ENCODE measurements around the gene COX14.
"Not testable (repeated sequence)": the region's sequence is repeated elsewhere in the genome, so short reads cannot be mapped to it uniquely, and the experiment has no call there.

COX14 gene

DNA sequence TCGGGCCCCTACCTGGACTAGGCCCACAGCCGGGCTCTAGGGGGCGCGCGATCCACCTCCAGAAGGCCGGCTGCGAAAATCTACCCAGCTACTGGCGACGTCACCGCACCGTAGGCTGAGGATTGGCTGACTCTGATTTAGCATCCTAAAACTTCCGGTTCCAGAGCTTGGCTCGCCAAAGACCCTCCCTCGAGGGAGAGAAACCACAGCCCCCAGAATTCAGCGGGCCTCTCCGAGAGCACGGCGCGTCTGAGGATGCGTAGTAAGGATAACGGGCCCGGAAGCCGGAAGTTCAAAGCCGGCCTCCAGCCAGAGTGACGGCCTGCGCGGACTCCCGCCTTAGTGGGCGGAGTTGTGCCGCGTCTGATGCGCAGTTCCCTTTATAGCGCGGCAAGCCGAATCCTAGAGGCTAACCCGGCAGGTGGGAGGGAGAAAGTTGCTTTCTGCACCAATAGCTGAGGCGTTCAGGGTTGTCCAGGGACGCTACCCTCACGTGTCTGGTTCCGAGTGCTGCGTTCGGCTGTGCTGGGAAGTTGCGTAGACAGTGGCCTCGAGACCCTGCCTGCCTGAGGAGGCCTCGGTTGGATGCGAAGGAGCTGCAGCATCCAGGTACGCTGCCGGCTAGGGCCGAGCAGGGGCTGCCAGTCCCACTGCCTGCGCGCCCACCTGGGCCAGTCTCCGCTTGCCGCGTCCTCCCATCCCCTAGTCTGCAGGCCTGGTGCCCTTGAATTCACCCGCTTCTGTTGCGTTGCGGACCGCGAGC, at the start of gene COX14:
Gene COX14, plus strand, starts transcription at position 544 of the 763 bp plus-strand sequence. CDS start 7,808 bp downstream, outside the sequence.
- peak; percentile 99 for DNase-seq (ENCODE audit: low read depth, low spot score)

DNA sequence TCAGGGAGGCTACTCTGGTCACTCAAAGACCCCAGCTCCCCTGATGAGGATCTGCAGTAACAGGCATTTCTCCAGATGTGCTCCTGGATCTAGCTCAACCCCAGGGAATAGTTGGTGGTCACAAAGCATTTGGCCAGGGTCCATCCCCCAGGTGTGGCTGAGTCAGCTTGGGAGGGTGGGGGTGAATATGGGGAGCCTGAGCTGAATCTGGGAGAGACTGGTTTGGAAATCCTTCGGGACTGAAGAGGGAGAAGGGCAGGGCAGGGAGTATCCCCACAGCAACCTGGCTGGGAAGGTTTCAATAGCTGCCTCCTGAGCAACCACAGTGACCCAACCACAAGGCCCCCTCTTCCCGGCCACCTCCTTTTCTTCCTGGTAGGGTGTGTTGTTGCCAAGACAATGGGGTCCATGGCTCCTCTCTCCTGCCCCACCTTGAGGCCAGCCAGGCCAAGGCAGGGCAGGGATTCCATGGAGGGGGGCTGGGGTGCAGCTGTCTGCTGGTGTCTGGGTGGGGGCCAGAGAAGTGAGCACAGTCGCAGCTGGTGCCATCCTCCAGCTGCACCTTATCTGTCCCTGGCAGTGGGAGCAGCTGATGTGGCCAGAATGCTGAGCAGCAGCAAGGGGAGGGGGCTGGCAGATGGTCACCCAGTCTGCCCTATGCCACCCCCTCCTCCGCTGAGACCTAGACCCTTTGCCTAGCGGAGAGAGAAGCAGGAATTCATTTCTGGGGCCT, 49.1 kb upstream of the COX14 start:
- no peak for DNase-seq (ENCODE audit: low read depth, low spot score)

DNA sequence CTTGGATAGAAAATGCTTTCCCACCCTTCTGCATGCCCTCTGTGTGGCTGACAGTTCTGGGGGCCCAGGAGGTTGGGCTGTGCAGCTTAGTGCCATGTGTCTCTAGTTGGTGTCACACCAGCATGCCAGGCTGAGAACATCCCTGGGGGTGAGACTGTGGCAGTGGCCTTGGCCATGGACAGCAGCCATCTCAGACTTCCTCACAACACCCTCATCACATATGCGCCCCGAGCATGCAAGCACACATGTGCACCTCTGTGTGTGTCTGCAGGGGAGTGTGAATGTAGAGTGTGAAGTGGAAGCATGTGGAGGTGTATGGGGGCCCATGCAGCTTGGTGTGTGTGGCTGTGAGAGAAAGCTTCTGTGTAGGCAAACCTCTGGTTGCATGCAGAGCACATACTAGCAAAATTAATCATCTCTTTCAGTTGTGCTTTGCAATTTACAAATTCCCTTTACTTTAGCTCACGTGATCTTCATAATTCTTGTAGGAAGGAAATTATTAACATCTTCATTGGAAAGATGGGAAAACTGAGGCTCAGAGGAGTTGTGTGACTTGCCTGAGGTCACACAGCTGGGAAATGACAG, 46.2 kb upstream of the COX14 start:
- DNase-seq (ENCODE audit: low read depth, low spot score) = no peak

DNA sequence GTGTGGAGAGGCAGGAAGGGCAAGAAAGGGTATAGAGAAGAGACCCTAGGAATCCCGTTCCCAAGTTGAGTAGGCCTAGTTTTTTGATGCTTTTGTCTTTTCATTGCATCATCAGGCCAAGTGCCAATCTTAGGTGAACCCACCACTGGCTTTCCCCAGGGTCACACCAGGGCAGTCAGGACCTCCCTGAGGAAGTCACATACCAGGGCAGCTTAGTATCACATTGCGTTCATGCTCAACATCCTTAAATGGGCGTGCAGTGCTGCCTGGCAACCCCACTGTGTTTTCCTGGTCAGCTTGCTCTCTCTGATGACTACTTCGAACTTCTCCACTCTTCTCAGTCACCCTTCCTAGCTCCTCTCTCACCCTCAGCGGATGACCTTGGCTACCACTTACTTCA, 45.6 kb upstream of the COX14 start:
- no peak for DNase-seq (ENCODE audit: low read depth, low spot score)

DNA sequence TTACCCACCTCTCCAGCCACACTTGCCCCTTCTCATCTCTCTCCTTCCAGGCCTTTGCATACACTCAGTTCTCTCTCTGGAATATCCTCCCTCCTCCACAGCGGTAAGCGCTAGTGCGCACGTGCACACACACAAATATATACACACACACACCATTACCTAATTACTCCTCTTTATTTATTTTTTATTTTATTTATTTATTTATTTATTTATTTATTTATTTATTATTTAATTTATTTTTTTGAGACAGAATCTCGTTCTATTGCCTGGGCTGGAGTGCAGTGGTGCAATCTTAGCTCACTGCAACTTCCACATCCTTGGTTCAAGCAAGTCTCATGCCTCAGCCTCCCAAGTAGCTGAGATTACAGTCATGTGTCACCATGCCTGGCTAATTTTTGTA, 43.0 kb upstream of the COX14 start:
- no peak for DNase-seq (ENCODE audit: low read depth, low spot score)

DNA sequence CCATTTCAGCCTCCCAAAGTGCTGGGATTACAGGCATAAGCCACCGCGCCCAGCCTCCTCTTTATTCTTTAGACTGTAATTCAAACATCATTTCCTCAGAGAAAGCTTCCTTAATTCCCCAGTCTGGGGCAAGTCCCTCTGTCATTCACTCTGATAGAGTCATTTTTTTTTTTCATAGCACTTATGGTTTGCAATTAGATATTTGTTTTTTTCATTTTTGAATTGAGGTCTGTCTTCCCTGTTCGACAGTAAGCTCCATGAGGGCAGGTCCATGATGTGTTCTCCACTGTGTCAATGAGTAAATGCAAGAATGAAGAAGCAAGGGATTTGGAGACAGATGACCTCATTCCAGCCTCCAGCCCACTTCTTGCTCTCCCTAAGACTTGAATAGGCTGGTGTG, 42.5 kb upstream of the COX14 start:
- DNase-seq (ENCODE audit: low read depth, low spot score) = no peak

DNA sequence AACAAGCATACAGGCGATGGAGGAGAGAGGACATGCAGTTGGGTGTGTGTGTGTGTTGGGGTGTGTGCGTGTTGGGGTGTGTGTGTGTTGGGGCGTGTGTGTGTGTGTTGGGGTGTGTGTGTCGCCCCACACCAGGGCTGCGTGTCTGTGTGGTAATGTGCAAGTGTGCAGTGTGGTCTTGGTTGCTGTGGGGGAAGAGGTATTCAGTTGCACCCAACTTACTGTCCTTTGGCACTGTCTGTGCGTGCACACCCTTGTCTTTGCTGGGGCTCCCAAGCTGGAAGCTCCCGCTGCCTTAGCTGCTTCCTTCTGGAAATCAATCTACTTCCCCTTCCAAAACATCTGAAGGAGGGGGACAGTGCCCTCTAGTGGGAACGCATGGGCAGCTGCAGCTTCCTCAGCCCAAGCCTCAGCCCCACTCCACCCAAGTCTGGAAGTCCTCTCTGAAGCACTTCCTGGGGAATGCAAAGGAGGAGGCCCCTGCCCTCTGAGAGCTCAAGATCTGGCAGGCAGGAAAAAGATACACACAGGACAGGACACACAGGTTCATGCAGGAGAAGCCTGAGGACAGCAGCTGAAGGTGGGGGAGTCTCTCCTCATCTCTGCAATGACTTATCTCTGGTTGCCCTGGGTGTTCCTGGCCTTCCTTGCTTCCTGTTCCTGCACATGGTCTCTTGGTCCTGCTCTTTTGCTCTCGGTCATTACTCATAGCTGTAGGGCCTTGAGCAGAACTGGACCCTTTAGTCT, 41.5 kb upstream of the COX14 start:
- peak; percentile 70 for DNase-seq (ENCODE audit: low read depth, low spot score)

DNA sequence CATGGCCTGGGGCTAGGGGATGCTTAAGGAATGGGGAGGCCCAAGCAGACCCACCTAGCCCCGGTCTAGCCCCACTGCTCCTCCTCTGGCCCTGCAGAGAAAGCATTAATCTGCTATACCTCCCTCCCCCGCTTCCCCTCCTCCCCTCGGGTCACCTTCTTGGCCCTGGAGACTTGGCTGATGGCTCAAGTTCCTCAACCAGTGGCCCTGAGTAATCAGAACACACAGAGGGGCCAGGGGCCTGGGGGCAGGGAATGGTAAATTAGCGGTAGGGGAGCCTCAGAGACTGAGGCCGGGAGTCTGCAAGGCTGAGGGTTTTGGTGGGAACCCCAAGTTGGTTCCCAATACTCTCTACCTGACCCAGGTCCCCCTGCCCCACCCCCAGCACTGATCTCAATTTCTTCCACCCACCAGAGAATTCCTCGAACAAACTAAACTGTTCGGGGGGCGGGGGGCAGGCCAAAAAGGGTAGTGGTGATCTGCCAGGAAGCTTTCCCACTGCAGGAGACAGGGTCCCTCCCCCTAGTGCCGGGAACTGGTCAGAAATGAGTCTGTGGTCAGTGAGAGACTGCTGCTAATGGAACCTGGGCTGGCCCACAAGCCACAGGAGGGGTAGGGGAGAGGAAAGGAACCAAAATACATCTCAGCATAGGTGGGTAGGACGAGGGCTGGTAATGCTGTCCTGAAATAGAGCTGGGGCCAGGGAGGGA, 39.7 kb upstream of the COX14 start:
- DNase-seq (ENCODE audit: low read depth, low spot score) = no peak

DNA sequence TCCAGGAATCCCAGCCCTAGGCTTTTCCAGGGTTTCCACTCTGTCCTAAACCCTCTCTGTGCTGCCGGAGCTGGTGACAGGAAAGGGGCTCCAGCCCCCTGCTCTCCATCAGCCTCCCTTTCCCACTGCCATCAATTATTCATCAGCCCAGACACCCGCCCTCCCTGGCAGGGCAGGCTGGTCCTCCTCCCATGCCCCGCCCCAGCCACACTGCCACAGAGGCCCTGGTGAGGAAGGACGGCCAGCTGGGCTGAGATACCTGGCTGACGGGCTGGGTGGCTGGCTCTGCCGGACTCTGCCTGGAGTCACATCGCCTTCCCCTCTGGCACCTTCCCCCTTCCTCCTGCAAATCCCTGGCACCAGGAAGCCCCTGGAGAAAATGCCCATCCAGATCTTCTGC, 38.8 kb upstream of the COX14 start:
- no peak for DNase-seq (ENCODE audit: low read depth, low spot score)

DNA sequence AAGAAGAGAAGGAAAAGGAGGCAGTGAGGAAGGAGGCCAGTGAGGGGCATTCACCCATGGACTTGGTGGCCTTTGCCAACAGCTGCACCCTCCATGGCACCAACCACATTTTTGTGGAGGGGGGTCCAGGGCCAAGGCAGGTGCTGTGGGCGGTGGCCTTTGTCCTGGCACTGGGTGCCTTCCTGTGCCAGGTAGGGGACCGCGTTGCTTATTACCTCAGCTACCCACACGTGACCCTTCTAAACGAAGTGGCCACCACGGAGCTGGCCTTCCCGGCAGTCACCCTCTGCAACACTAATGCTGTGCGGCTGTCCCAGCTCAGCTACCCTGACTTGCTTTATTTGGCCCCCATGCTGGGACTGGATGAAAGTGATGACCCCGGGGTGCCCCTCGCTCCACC, 38.3 kb upstream of the COX14 start:
- DNase-seq (ENCODE audit: low read depth, low spot score) = no peak

DNA sequence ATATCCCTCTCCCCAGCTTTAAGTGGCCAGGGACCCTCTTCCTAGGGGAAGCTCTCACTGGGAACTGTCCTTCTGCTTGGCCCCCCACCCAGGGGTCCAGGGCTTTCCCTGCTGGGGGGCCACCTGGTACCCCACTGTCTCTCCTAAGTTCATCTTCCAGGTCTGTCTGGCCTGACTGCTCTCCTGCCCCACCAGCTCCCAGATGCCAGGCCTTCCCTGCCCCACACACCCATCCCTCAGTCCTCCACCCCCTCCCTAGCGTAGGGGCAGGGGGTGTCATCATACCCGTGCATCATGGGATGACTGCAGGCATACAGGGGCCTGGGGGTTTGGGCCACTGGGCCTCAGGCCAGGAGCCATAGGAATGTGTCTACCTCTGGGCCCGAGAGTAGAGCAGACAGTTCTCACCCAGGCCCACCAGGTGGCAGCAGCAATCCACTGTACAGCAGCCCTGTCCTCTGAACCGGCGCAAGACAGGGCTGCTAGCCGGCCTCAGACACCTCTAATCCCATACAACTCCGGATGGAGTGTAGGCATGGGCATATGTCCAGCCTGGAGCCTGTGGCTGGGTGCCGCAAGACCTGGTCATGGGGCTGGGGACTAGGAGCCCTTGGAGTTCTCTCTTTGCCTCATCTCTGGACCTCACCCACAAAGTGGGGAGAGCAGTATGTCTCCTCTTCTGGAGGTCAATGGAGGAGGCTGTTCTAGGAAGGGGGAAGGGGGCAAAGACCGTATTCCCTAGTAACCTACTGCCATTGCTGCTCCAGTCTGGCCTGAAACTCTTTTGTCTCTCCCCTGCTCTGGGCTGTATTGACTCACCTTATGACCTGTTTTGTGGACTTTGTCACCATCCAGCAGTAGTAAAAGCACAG, 36.9 kb upstream of the COX14 start:
- DNase-seq (ENCODE audit: low read depth, low spot score) = peak; percentile 65

DNA sequence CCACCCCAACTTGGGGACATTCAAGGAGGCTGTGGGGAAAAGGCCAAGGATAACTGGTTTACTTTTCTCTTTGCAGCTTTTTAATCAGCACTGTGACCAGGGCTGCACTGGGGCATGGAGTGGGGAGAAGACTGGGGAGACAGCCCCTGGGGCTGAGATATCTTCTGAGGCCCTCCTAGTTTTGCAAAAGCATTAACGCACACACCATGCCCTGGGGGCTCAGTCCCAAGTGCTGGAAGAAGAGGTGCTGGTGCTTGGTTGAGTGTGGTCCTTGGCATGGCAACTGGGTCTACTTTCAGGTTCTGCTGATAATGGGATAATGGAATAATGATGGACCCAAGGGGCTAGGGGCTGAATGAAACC, 36.2 kb upstream of the COX14 start:
- no peak for DNase-seq (ENCODE audit: low read depth, low spot score)

DNA sequence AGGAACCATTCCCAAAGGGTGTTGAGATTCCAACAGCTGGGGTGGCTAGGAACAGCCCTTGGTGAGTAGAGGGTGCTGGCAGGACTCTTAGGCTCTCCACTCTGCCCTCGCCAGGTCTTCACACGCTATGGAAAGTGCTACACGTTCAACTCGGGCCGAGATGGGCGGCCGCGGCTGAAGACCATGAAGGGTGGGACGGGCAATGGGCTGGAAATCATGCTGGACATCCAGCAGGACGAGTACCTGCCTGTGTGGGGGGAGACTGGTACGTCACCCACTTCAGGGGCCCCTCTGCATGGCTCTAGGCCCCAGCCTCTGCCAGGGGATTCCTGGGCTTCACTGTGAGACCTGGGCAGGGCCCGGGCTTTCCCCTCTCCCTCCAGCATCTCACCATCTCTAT, 34.9 kb upstream of the COX14 start:
- DNase-seq (ENCODE audit: low read depth, low spot score) = no peak

DNA sequence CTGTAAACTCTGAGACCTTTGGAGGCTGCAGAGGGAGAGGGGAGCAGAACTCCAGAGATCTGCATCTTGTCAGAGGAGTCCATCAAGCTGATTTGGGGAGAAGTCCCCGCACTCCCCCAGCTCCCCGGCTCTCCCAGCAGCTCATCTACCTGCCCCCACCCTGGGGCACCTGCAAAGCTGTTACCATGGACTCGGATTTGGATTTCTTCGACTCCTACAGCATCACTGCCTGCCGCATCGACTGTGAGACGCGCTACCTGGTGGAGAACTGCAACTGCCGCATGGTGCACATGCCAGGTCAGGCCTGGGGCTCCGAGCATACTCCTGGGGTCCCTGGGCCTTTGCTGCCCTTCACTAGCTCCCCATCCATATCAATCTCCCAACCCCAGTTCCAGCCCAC, 33.8 kb upstream of the COX14 start:
- DNase-seq (ENCODE audit: low read depth, low spot score) = no peak

DNA sequence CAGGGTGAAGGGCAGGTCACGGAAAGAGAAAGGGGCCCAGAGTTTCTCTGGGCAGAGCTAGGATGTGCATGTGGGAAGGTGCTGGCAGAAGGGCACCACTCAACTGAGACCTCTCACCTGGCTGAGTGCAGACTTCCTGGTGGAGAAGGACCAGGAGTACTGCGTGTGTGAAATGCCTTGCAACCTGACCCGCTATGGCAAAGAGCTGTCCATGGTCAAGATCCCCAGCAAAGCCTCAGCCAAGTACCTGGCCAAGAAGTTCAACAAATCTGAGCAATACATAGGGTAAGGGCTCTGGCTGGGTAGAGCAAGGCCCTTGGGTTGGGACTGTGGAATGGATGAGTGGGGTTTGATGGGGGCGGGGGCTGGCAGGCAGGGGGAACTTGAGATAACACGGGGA, 32.3 kb upstream of the COX14 start:
- no peak for DNase-seq (ENCODE audit: low read depth, low spot score)

DNA sequence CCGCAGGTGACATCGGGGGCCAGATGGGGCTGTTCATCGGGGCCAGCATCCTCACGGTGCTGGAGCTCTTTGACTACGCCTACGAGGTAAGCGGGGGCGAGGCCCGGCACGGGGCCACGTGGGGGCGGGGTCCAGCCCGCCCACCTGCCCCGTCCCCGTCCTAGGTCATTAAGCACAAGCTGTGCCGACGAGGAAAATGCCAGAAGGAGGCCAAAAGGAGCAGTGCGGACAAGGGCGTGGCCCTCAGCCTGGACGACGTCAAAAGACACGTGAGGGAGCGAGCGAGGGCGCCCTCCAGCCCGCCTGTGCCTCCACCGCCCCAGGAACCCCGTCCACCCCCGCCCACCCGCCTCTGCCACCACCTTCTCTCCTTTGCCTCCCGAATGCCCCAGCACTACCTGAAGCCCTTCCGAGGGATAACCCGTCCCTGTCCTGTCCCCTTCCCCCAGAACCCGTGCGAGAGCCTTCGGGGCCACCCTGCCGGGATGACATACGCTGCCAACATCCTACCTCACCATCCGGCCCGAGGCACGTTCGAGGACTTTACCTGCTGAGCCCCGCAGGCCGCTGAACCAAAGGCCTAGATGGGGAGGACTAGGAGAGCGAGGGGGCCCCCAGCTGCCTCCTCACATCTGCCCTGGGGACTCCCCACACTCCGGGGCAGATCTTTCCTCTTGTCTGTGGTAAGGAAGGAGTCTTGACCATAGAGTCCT, 30.8 kb upstream of the COX14 start:
- DNase-seq (ENCODE audit: low read depth, low spot score) = no peak

DNA sequence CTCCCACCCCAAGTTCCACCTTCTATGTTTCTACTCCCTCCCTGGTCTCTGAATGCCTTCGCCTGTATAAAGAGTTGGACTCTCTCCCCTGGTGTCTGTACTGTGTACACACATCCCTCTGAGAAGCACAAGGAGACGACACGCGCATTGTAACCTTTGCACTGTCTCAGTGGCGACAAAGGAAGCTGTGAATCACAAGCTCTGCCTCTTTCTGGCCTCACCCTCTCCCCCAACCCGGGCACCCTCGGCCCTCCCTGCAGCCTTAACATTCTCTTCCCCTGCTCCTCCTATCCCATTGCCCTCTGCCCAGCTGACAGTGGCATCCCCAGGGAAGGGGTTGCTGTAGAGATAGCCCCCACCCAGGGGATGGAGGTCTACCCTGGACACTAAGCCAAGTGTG, 29.4 kb upstream of the COX14 start:
- no peak for DNase-seq (ENCODE audit: low read depth, low spot score)

DNA sequence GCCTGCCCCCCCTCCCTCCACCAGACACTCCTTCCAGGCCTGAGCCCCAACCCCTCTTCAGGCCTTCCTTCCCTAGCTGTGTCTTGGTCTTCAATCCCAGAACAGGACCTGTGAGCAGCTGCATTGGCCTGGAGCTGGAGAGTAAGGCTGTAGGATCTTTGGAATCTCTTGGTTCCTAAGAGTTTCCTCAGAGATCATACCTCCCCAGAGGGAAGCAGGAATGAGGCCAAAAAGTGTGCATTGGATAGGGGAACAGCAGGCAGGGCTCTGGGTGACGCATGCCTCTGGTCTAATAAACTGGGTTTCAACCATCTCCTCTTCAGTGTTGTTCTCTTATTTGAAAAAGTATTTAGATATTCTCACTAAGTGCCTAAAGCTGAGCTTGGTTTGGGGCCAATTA, 28.7 kb upstream of the COX14 start:
- DNase-seq (ENCODE audit: low read depth, low spot score) = no peak

DNA sequence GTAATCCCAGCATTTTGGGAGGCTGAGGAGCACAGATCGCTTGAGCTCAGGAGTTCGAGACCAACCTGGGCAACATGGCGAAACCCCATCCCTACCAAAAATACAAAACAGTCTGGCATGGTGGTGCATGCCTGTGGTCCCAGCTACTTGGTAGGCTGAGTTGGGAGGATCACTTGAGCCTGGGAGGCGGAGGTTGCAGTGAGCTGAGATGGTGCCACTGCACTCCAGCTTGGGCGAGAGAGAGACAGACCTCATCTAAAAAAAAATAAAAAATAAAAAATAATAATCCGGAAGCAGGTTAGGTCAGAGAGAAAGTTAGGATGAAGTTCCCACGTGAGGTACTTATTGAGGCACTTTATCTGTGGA, 27.6 kb upstream of the COX14 start:
- not testable (repeated sequence) for DNase-seq (ENCODE audit: low read depth, low spot score)

All from smooth muscle cell of the brain vasculature (primary cell).